ENCODE results near the gene ANKRD13A. TPM values are rescaled to one million over a fixed set of nuclear protein-coding genes. Genes with fewer than 3 reads are reported as not detected.
"Not testable (repeated sequence)": the region's sequence is repeated elsewhere in the genome, so short reads cannot be mapped to it uniquely, and the experiment has no call there.

ANKRD13A gene
- total and polyA plus RNA-seq, 2 experiments from 2014 or later, result 5.7 to 25.6 TPM

GRCh38 chr12:110055375-110056352, 56.4 kb downstream of the ANKRD13A start:
- not testable (repeated sequence) for ATAC-seq; H3K27me3 Mint-ChIP-seq (ENCODE audit: insufficient read depth, low read depth, poor library complexity); H3K27ac Mint-ChIP-seq; H3K9me3 Mint-ChIP-seq; H3K4me3 ChIP-seq; H3K4me3 Mint-ChIP-seq; H3K79me2 ChIP-seq (replicated peaks; ENCODE audit: insufficient read depth); H3K9me2 ChIP-seq (ENCODE audit: insufficient read depth); H3K4me1 ChIP-seq (ENCODE audit: insufficient read depth); H3K36me3 ChIP-seq (ENCODE audit: insufficient read depth); H3K4me1 Mint-ChIP-seq; H4K20me1 ChIP-seq (replicated peaks; ENCODE audit: insufficient read depth); H3K4me2 ChIP-seq; DNase-seq (ENCODE audit: low spot score); H3K27ac ChIP-seq (ENCODE audit: low read depth); H3K36me3 Mint-ChIP-seq (ENCODE audit: low read depth); H3K27me3 ChIP-seq (ENCODE audit: insufficient read depth); H3F3A ChIP-seq (replicated peaks; ENCODE audit: low read depth)
- peak overlapping the region; percentile 63; the same call in 1 of the 2 replicates for H2AFZ ChIP-seq

GRCh38 chr12:110056643-110057042, 57.4 kb downstream of the ANKRD13A start:
- H3K36me3 ChIP-seq (ENCODE audit: insufficient read depth); H3F3A ChIP-seq (replicated peaks; ENCODE audit: low read depth); H3K27me3 ChIP-seq (ENCODE audit: insufficient read depth); H3K4me1 Mint-ChIP-seq; H4K20me1 ChIP-seq (replicated peaks; ENCODE audit: insufficient read depth); H3K79me2 ChIP-seq (replicated peaks; ENCODE audit: insufficient read depth); H3K9me3 Mint-ChIP-seq; H3K36me3 Mint-ChIP-seq (ENCODE audit: low read depth); H3K4me1 ChIP-seq (ENCODE audit: insufficient read depth); H3K4me3 Mint-ChIP-seq; DNase-seq (ENCODE audit: low spot score); H3K27ac ChIP-seq (ENCODE audit: low read depth); H3K4me3 ChIP-seq; H3K9me2 ChIP-seq (ENCODE audit: insufficient read depth); H3K27ac Mint-ChIP-seq; H3K4me2 ChIP-seq; ATAC-seq; H3K27me3 Mint-ChIP-seq (ENCODE audit: insufficient read depth, low read depth, poor library complexity): not testable (repeated sequence)
- H2AFZ ChIP-seq, result 0 out of 2 replicates have a peak overlapping the region, but pooled peaks have one; percentile 43

GRCh38 chr12:110058875-110059615, 59.8 kb downstream of the ANKRD13A start:
- no peak overlapping the region for H3K27ac Mint-ChIP-seq
- no peak for DNase-seq (ENCODE audit: low spot score)
- H3K27me3 Mint-ChIP-seq (ENCODE audit: insufficient read depth, low read depth, poor library complexity), result peaks cover 6% of the 10 kb centered on the region
- no peaks in the 10 kb centered on the region for H3K4me1 ChIP-seq (ENCODE audit: insufficient read depth)
- no peaks in the 10 kb centered on the region for H4K20me1 ChIP-seq (replicated peaks; ENCODE audit: insufficient read depth)
- H3K27me3 ChIP-seq (ENCODE audit: insufficient read depth), result no peaks in the 10 kb centered on the region
- no peak overlapping the region for H3K27ac ChIP-seq (ENCODE audit: low read depth)
- H3K9me2 ChIP-seq (ENCODE audit: insufficient read depth), result no peaks in the 10 kb centered on the region
- H3K4me2 ChIP-seq, result no peak overlapping the region
- no peak overlapping the region for H2AFZ ChIP-seq
- H3K36me3 Mint-ChIP-seq (ENCODE audit: low read depth), result no peaks in the 10 kb centered on the region
- no peaks in the 10 kb centered on the region for H3F3A ChIP-seq (replicated peaks; ENCODE audit: low read depth)
- peaks cover 3% of the 10 kb centered on the region; the same call in 1 of the 3 replicates for H3K4me1 Mint-ChIP-seq
- no peaks in the 10 kb centered on the region for H3K36me3 ChIP-seq (ENCODE audit: insufficient read depth)
- H3K4me3 ChIP-seq, result no peak overlapping the region
- no peak for ATAC-seq
- no peaks in the 10 kb centered on the region for H3K79me2 ChIP-seq (replicated peaks; ENCODE audit: insufficient read depth)
- no peak overlapping the region for H3K4me3 Mint-ChIP-seq
- no peaks in the 10 kb centered on the region; the same call in 2 of the 3 replicates for H3K9me3 Mint-ChIP-seq
- no peak for TF ChIP-seq STAT1 (IDR thresholded peaks at IDR 0.05; ENCODE audit: unreplicated experiment)
- no peak for TF ChIP-seq ETS1 (IDR thresholded peaks at IDR 0.05)
- TF ChIP-seq ZNF114 (CRISPR knock-in tag; IDR thresholded peaks at IDR 0.05), result no peak
- TF ChIP-seq REST (IDR thresholded peaks at IDR 0.05; ENCODE audit: unreplicated experiment), result no peak
- TF ChIP-seq NANOG (IDR thresholded peaks at IDR 0.05; ENCODE audit: borderline replicate concordance), result no peak
- TF ChIP-seq POLR2AphosphoS5 (IDR thresholded peaks at IDR 0.05; ENCODE audit: low read depth), result no peak

All from GM23338 (cell line).